NCI-H1105 (cell line): Measurements from ENCODE around the gene FARP1.
"Not testable (repeated sequence)": the region's sequence is repeated elsewhere in the genome, so short reads cannot be mapped to it uniquely, and the experiment has no call there.

Experiments
- DNase-seq: peaks from one replicate; lab custom pipeline; 2025; lab: John Stamatoyannopoulos, UW

FARP1 gene

DNA sequence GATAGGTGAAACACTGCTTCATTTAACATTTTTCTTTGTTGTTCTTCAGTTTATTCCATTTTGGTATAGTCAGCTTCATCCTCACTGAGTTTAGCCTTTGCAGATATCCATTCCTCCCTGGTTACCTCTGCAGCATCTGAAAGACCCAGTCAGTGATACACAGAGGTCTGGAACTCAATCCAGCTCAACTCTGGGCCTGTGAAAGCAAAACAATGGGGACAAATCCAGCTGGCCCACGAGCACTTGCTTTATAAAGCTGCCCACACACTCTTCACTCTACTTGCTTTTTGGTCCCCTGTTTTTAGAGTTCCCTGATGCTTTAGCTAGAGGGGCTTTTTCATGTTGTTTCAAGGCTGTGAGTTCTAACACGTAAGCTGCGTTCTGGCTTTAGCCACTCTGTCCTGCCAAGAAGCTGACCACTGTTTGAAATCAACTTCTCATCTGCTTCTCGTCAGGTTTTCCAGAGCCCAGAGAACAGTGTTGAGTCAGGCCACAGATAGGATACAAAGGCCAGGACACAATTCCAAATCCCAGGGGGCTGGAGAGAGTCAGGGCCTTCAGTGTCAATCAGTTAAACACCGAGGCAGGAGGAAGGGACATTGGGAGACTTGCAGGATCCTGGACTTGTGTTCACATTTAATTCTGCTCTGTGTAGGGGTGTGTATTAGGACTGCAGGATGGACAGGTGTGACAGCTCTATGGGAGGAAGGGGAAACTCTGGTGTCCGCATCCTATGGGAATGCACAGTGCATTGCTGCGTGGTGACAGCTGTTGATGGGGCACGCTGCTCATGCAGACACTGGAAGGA is 117.7 kb downstream of the FARP1 start:
- no peak for DNase-seq

GRCh38 chr13:98261165-98261702 is 118.3 kb downstream of the FARP1 start:
- no peak for DNase-seq

DNA sequence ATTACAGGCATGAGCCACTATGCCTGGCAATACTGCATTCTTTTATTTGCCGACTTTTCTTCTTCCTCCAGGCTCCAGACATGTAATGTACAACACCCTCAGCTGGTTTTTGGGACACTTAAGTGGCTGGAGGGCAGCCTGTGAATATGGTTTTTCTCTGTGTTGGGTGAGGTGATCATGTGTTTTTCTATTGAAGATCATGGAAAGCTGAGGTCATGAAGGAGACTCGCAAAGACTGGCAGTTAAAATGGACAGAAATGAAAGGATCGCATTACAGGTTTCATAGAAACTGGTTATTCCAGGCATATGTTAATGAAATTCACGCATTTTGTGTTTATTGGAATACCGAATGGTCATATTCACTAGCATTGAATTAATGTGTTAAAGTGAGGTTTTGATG is 119.4 kb downstream of the FARP1 start:
- DNase-seq, result no peak

GRCh38 chr13:98263841-98264240 is 120.9 kb downstream of the FARP1 start:
- DNase-seq, result no peak

DNA sequence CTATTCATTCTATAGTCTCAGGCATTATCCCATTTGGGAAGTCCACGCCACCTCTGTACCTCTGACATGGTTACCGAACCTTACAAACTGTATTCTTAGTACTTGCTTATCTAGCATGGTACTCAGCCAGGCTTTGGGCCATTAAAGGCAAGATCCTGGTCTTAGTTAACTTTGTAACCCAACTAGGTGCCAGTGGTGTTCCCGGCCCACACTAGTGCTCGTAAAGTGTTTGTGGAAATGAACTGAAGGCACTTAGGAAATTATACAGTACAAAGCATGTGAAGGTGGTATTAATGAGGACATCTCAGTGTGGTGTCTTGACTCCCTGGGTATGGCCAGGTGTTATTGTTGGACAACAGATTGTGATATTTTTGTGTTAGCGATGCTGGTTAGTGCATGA is 122.0 kb downstream of the FARP1 start:
- DNase-seq, result no peak

- DNase-seq, result no peak
Measured at GRCh38 chr13:98265692-98266551, 123.0 kb downstream of the FARP1 start.

- DNase-seq, result no peak
Measured at GRCh38 chr13:98267080-98267912, 124.4 kb downstream of the FARP1 start.

DNA sequence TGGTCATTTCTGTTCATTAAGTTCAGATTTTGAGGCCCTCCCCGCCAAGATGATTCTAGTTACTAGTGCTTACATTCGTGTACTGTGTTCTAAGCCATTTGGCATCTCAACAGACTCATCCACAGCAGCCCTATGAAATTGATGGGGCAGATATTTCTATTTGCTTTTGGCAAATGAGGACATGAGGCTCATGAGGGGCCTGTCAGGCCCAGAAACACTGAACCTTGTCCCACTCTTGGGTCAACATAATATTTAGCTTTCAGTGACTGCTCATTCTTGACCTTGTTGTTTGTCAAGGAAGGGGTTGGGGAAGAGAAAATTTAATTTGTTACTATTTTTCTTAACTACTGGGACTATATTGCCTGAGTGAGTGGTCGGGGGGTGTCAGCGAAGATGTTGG is 126.5 kb downstream of the FARP1 start:
- no peak for DNase-seq

- DNase-seq, result no peak
Measured at GRCh38 chr13:98270819-98271218, 127.9 kb downstream of the FARP1 start.

GRCh38 chr13:98271646-98272045 is 128.8 kb downstream of the FARP1 start:
- DNase-seq, result not testable (repeated sequence)

GRCh38 chr13:98272549-98272948 is 129.7 kb downstream of the FARP1 start:
- no peak for DNase-seq

DNA sequence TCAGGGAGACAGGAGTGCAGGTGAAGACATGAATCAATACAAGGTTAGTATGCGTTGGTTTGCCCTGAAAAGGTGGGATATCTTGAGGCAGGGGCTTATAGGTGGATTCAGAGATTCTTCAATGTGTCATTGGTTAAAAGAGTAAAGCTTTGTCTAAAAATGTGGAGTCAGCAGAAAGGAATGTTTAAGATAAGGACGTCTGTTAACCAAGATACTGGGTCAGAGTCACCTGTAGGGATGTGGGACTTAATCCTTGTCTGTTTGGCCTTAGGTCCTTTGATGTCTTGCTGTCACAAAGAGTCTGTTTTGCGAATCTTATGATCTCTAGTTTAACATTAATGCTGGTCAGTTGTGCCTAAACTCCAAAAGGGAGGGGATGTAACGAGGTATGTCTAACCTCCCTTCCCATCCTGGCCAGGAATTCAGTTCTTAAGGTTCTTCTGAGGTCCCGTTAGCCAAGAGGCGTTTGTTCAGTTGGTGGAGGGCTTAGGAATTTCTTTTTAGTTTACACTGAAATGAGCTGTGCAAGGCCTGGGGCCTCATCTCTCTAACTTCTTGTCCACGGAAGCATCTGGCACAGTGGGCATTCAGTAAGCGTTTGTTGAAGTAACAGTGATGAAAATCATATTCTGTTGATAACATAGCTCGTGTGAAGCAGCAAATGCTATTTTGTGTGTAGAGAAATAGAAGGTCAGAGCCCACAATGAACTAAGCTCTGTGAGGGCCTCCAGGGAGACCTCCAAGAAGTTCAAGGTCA is 130.4 kb downstream of the FARP1 start:
- DNase-seq, result no peak

DNA sequence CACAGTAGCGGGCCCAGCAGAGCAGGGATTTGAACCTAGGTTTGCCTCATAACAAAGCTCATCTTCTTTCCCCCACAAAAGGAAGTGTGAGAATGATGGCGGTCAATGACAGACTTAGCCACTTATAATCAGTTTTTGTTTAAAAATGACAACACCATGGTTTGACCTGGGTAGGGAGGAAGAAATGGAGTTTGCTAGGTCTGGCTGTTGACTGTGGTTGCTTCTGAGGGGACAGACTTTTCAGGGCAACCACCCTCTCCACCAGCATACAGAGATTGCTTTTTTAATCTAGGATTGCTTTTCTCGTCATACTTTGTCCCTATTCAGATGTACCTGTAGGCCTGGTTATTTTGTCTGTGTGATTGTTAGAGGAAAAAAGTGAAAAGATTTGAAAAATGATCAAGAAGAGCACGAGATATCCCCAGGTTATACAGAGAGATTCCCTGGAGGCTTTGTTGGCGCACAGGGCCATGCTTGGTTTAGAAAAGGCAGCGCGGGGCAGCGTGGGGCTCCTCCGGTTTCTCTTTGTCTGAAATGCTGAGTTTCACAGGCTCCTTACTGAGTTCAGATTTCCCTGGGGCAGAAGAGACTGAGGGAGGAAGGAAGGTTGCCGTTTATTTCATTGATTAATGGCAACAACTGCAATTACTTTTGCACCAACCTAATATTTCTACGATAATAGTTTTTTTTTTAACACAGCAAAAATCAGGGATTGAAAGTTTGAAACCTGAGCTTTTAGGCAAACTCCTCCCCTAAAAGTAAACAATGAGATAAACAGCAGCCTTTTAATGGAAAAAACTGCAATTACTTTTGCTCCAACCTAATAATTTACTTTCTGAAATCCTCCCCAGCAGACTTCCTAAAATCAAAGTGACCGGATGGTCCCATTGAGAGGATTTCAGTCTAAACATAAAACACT is 131.2 kb downstream of the FARP1 start:
- no peak for DNase-seq

DNA sequence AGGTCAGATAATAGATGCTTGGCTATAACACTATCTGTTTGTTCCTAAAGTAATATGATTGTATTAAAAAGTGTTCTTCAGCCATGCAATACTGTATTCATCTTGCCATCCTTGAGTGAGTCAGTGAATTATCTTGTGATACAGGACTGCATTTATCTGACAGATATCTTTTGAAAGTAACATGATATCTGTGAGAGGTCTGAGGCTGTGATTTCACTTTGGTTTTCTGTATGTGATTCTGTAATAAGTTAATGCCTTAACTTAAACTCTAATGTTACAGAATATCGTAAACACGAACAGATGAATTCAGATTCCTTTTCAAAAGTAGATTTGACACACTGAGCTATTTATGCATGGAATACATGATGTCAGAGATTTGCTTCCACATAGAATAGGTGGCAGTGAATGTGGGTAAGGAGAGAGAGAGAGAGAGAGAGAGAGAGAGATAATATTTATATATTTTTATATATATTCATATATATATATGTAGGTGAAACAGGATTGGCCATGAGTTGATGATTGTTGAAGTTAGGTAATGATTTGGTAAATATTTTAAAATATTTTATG is 132.1 kb downstream of the FARP1 start:
- DNase-seq, result no peak

- DNase-seq, result no peak
Measured at GRCh38 chr13:98275681-98276171, 132.8 kb downstream of the FARP1 start.

- no peak for DNase-seq
Measured at GRCh38 chr13:98276486-98276885, 133.6 kb downstream of the FARP1 start.

DNA sequence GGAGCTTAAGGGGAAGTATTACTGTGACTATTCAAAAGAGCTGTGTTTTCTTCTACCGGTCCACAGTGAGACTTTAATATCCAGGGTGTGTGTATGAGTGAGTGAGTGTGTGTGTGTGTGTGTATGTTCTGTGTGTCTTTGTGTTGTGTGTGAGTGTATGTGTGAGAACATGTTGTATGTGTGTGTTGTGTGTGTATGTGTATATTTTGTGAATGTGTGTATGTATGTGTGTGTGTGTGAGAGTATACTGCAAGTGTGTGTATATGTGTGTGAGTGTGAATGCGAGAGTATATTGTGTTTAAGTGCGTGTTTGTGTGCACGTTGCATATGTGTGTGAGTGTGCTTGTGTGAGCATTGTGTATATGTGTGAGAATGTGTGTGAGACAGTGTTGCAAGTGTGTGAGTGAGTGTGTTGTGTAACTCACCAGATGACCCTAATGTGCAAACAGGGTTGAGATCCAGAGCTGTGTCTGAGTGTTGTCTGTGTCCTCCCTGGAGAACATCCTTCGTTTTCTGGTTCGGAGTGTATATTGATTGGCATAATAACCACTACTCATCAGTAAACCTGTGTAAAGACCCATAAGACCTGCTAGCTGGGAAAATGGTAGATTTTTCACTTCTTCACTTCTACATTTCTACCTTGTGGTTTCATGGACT is 135.3 kb downstream of the FARP1 start:
- DNase-seq, result no peak

DNA sequence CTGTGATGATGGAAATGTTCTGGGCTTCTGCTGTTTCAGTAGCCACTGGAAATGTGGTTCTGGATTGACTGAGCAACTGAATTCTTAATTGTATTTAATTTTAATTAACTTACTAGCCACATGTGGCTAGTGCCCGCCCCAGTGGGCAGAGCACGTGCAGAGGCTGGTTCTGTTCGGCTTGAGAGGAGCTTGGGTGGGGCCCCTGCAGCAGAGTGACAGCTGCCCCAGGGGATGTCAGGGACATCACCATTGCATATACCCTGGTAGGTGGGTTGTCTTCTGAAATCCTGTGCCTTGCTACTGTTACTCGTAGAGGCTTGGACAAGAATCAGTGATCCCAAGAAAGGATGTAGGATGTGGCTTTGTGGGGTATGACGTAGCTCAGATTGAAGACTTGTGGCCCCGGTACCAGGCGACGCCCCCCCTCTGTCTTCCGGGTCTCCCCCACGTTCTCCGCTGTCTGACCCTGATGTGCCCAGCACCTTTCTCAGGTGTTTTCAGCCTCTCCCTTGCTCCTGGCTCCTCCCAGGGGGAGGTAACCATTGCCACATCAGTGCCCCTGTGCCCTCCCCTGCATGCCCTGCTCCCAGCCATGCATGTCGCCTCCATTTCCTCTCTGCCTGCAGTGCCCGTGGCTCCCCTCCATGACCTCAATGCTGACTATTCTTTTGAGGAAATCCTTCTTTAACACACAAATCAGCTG is 136.7 kb downstream of the FARP1 start:
- no peak for DNase-seq

DNA sequence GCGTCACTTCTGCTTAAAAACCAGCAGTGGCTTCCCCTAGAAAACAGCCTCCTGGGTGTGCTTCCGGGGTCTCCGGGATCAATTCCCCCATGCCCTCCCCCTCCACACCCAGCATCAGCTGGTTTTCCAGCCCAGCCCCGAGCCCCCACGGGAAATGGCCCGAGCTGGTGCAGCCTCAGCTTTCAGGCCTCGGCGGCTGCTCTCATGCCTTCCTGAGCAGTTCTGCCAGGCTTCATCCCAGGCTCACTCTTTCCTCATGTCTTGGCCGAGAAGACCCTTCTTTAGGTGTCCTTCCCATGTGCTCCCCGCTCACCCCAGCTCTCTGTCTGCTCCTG is 137.2 kb downstream of the FARP1 start:
- DNase-seq, result no peak
